HG03025 (cell line): ENCODE data around the gene OSBPL6.

Source experiments
- ATAC-seq: cut with Tn5 transposase; IDR thresholded peaks from one replicate; pipeline ENCODE4 v1.9.1; 2021; ENCODE audit warnings: mild to moderate bottlenecking, moderate library complexity; ENCODE audit not compliant: unreplicated experiment, low FRiP score

Gene OSBPL6

GRCh38 chr2:178268435-178268834 lies 74.1 kb downstream of the OSBPL6 start:
- no peak for ATAC-seq

- ATAC-seq: no peak
Measured at GRCh38 chr2:178269438-178270224, 75.3 kb downstream of the OSBPL6 start.

GRCh38 chr2:178270338-178270737 lies 76.0 kb downstream of the OSBPL6 start:
- ATAC-seq: no peak

- ATAC-seq: no peak
Measured at GRCh38 chr2:178271094-178271493, 76.8 kb downstream of the OSBPL6 start.

GRCh38 chr2:178271629-178272333 lies 77.5 kb downstream of the OSBPL6 start:
- no peak for ATAC-seq

GRCh38 chr2:178273787-178274360 lies 79.6 kb downstream of the OSBPL6 start:
- no peak for ATAC-seq

- no peak for ATAC-seq
Measured at GRCh38 chr2:178275600-178275999, 81.3 kb downstream of the OSBPL6 start.

GRCh38 chr2:178277741-178278197 lies 83.5 kb downstream of the OSBPL6 start:
- no peak for ATAC-seq

- ATAC-seq: no peak
Measured at GRCh38 chr2:178279142-178279541, 84.8 kb downstream of the OSBPL6 start.

- ATAC-seq: no peak
Measured at GRCh38 chr2:178279636-178280035, 85.3 kb downstream of the OSBPL6 start.

GRCh38 chr2:178280244-178280852 lies 86.0 kb downstream of the OSBPL6 start:
- no peak for ATAC-seq

GRCh38 chr2:178282075-178282815 lies 87.9 kb downstream of the OSBPL6 start:
- ATAC-seq: no peak

GRCh38 chr2:178283341-178283918 lies 89.1 kb downstream of the OSBPL6 start:
- ATAC-seq: no peak

- no peak for ATAC-seq
Measured at GRCh38 chr2:178284613-178285286, 90.4 kb downstream of the OSBPL6 start.

GRCh38 chr2:178285287-178285615 lies 90.9 kb downstream of the OSBPL6 start:
- ATAC-seq: no peak

- ATAC-seq: no peak
Measured at GRCh38 chr2:178286636-178287035, 92.3 kb downstream of the OSBPL6 start.

- ATAC-seq: no peak
Measured at GRCh38 chr2:178287652-178288344, 93.5 kb downstream of the OSBPL6 start.

- ATAC-seq: no peak
Measured at GRCh38 chr2:178291703-178292102, 97.4 kb downstream of the OSBPL6 start.

- no peak for ATAC-seq
Measured at GRCh38 chr2:178292586-178292985, 98.3 kb downstream of the OSBPL6 start.
